CD4-positive, alpha-beta memory T cell (primary cell): Measurements from ENCODE around the gene SSBP3. TPM values are rescaled to one million over a fixed set of nuclear protein-coding genes. Genes with fewer than 3 reads are reported as not detected.

Source experiments
- CTCF ChIA-PET: fragments of 350-600 bp; sonication (Branson Sonifier 250); formaldehyde crosslinking; loops from one replicate; lab custom pipeline; 2021; ENCODE audit warnings: inconsistent platforms; ENCODE audit not compliant: partially characterized antibody; lab: Charles Lee
- POLR2A ChIA-PET: fragments of 350-600 bp; sonication (Branson Sonifier 250); formaldehyde crosslinking; loops from one replicate; lab custom pipeline; 2021; ENCODE audit not compliant: partially characterized antibody; lab: Charles Lee
- DNase-seq, 5 donors: peaks; one replicate each; pipeline versions ENCODE4 v3.0.0 to v3.0.0-alpha.2; 2020 to 2022; ENCODE audit warnings: mixed read lengths in 1 of 5
- H3K27ac ChIP-seq: one replicate; pipeline ENCODE4 v1.7.0; 2013; ENCODE audit warnings: low read depth, low read length
- H3K27me3 ChIP-seq: 2 replicates; pipeline ENCODE4 v1.7.0; 2013; ENCODE audit warnings: mild to moderate bottlenecking, low read length, moderate library complexity; ENCODE audit not compliant: insufficient read depth
- H3K36me3 ChIP-seq: 2 replicates; pipeline ENCODE4 v1.7.0; 2013; ENCODE audit warnings: mild to moderate bottlenecking, low read length, moderate library complexity; ENCODE audit not compliant: insufficient read depth
- H3K4me1 ChIP-seq: 2 replicates; pipeline ENCODE4 v1.7.0; 2013; ENCODE audit warnings: mild to moderate bottlenecking, low read length, moderate library complexity; ENCODE audit not compliant: insufficient read depth
- H3K4me3 ChIP-seq, 2 donors: one replicate each; pipeline ENCODE4 v1.7.0; 2013; ENCODE audit warnings: low read length in 2 of 2, mild to moderate bottlenecking in 1 of 2
- H3K9me3 ChIP-seq, 2 donors: one replicate each; pipeline ENCODE4 v1.7.0; 2013; ENCODE audit warnings: low read length in 2 of 2, control low read depth in 1 of 2; ENCODE audit not compliant: control insufficient read depth in 1 of 2
- H3K27ac Mint-ChIP-seq, 7 donors: one replicate each; pipeline ENCODE4 v1.8.0; 2020 to 2021; ENCODE audit warnings: mixed read lengths in 7 of 7, mild to moderate bottlenecking in 6 of 7, inconsistent platforms in 3 of 7, moderate library complexity in 3 of 7
- H3K27me3 Mint-ChIP-seq, 2 donors: one replicate each; pipeline ENCODE4 v1.8.0; 2020 to 2021; ENCODE audit warnings: mixed read lengths in 2 of 2
- H3K36me3 Mint-ChIP-seq, 2 donors: one replicate each; pipeline ENCODE4 v1.8.0; 2020 to 2021; ENCODE audit warnings: mixed read lengths in 2 of 2, inconsistent platforms in 1 of 2, mild to moderate bottlenecking in 1 of 2
- H3K4me1 Mint-ChIP-seq, 4 donors: one replicate each; pipeline ENCODE4 v1.8.0; 2020 to 2021; ENCODE audit warnings: mixed read lengths in 4 of 4, mild to moderate bottlenecking in 1 of 4
- H3K4me3 Mint-ChIP-seq, 8 donors: one replicate each; pipeline ENCODE4 v1.8.0; 2020 to 2021; ENCODE audit warnings: mixed read lengths in 8 of 8, mild to moderate bottlenecking in 7 of 8, moderate library complexity in 6 of 8, inconsistent platforms in 3 of 8
- H3K9me3 Mint-ChIP-seq, 8 donors: one replicate each; pipeline ENCODE4 v1.8.0; 2020 to 2021; ENCODE audit warnings: mixed read lengths in 8 of 8, mild to moderate bottlenecking in 5 of 8, inconsistent platforms in 3 of 8, moderate library complexity in 1 of 8
- intact Hi-C: fragments of 100-400 bp; cut with micrococcal nuclease; formaldehyde crosslinking; loops from one replicate; pipeline ENCODE4 v1.15.1; 2023
- polyA plus RNA-seq, 2 donors: library from polyadenylated mRNA; unstranded; fragments of 300-500 nt; fragmentation: Illumina TruSeq; gene quantifications; one replicate each; pipeline ENCODE4 v1.2.3, GENCODE V29; 2021
- total RNA-seq, 2 experiments: library from RNA; stranded (reverse); gene quantifications; one replicate each; pipeline ENCODE4 v1.2.3, GENCODE V29; 2021

SSBP3 gene
- total and polyA plus RNA-seq, 4 experiments from 2014 or later = 10.9 to 87.6 (median 45.1) TPM

GRCh38 chr1:54336116-54336515, 70.1 kb downstream of the SSBP3 start:
- Mint-ChIP-seq H3K4me1 (peaks cover 21 to 81% (median 43%) of the 10 kb centered on the region in 4 donors), H3K9me3 (no peaks in the 10 kb centered on the region), H3K36me3 (peaks cover 0 to 13% of the 10 kb centered on the region in 2 donors), H3K4me3 (no peak overlapping the region), H3K27me3 (no peaks in the 10 kb centered on the region), H3K27ac (peak overlapping the region in 1 of 7 donors; percentile 29)
- POLR2A ChIA-PET = no interaction called here
- Histone ChIP-seq H3K9me3 (no peaks in the 10 kb centered on the region), H3K27me3 (no peaks in the 10 kb centered on the region), H3K4me1 (peaks cover 26% of the 10 kb centered on the region), H3K36me3 (no peaks in the 10 kb centered on the region), H3K4me3 (no peak overlapping the region), H3K27ac (no peak overlapping the region)
- no peak for DNase-seq
- CTCF ChIA-PET = no interaction called here
- intact Hi-C loops = no loop called here

GRCh38 chr1:54335755-54336108, 70.5 kb downstream of the SSBP3 start:
- Mint-ChIP-seq H3K36me3 (peaks cover 0 to 14% of the 10 kb centered on the region in 2 donors), H3K9me3 (no peaks in the 10 kb centered on the region), H3K4me1 (peaks cover 23 to 81% (median 44%) of the 10 kb centered on the region in 4 donors), H3K27ac (peak overlapping the region in 3 of 7 donors; percentile 29 to 82 (median 42)), H3K4me3 (no peak overlapping the region), H3K27me3 (no peaks in the 10 kb centered on the region)
- no peak overlapping the region for H3K4me3 ChIP-seq
- H3K9me3 ChIP-seq = no peaks in the 10 kb centered on the region
- no peak overlapping the region for H3K27ac ChIP-seq
- no peak for DNase-seq
- intact Hi-C loops = no loop called here
- no peaks in the 10 kb centered on the region for H3K27me3 ChIP-seq
- H3K4me1 ChIP-seq = peaks cover 27% of the 10 kb centered on the region
- ChIA-PET POLR2A (interaction anchor here (1.5 kb wide), 1 partner anchor 8 kb away, joined by 3 read pairs; no protein-coding TSS in a partner anchor), CTCF (no interaction called here)
- no peaks in the 10 kb centered on the region for H3K36me3 ChIP-seq

- ChIA-PET CTCF (no interaction called here), POLR2A (interaction anchor here (1.0 to 1.5 kb wide), 2 partner anchors 8 to 154 kb away, joined by 3 read pairs; no protein-coding TSS in a partner anchor)
- H3K9me3 ChIP-seq = no peaks in the 10 kb centered on the region
- DNase-seq = no peak
- Mint-ChIP-seq H3K9me3 (no peaks in the 10 kb centered on the region), H3K27ac (peak overlapping the region in 3 of 7 donors; percentile 5 to 82 (median 18)), H3K36me3 (peaks cover 0 to 14% of the 10 kb centered on the region in 2 donors), H3K4me3 (no peak overlapping the region), H3K4me1 (peaks cover 27 to 81% (median 48%) of the 10 kb centered on the region in 4 donors), H3K27me3 (no peaks in the 10 kb centered on the region)
- intact Hi-C loops = no loop called here
- no peaks in the 10 kb centered on the region for H3K27me3 ChIP-seq
- H3K36me3 ChIP-seq = no peaks in the 10 kb centered on the region
- H3K4me3 ChIP-seq = no peak overlapping the region
- peaks cover 32% of the 10 kb centered on the region for H3K4me1 ChIP-seq
- no peak overlapping the region for H3K27ac ChIP-seq
Measured at GRCh38 chr1:54335011-54335754, 71.0 kb downstream of the SSBP3 start.

GRCh38 chr1:54332781-54333585, 73.2 kb downstream of the SSBP3 start:
- Mint-ChIP-seq H3K36me3 (peaks cover 0 to 6% of the 10 kb centered on the region in 2 donors), H3K4me1 (peaks cover 25 to 79% (median 47%) of the 10 kb centered on the region in 4 donors), H3K4me3 (no peak overlapping the region), H3K27ac (peak overlapping the region in 2 of 7 donors; percentile 70 to 76), H3K9me3 (no peaks in the 10 kb centered on the region), H3K27me3 (no peaks in the 10 kb centered on the region)
- no peaks in the 10 kb centered on the region for H3K27me3 ChIP-seq
- intact Hi-C loops = no loop called here
- no peak overlapping the region for H3K4me3 ChIP-seq
- DNase-seq = no peak
- H3K36me3 ChIP-seq = no peaks in the 10 kb centered on the region
- H3K9me3 ChIP-seq = no peaks in the 10 kb centered on the region
- ChIA-PET POLR2A (interaction anchor here (0.9 kb wide), 1 partner anchor 156 kb away, joined by 3 read pairs; no protein-coding TSS in a partner anchor), CTCF (interaction anchor here (0.6 kb wide), 1 partner anchor 172 kb away, joined by 3 read pairs; no protein-coding TSS in a partner anchor)
- no peak overlapping the region for H3K27ac ChIP-seq
- peaks cover 30% of the 10 kb centered on the region for H3K4me1 ChIP-seq

- no peaks in the 10 kb centered on the region for H3K27me3 ChIP-seq
- Mint-ChIP-seq H3K27me3 (no peaks in the 10 kb centered on the region), H3K4me3 (no peak overlapping the region), H3K36me3 (peaks cover 0 to 6% of the 10 kb centered on the region in 2 donors), H3K4me1 (peaks cover 31 to 85% (median 52%) of the 10 kb centered on the region in 4 donors), H3K27ac (peak overlapping the region in 3 of 7 donors; percentile 12 to 57 (median 37)), H3K9me3 (no peaks in the 10 kb centered on the region)
- no peak overlapping the region for H3K4me3 ChIP-seq
- intact Hi-C loops = no loop called here
- H3K36me3 ChIP-seq = no peaks in the 10 kb centered on the region
- no peak overlapping the region for H3K27ac ChIP-seq
- POLR2A ChIA-PET = no interaction called here
- CTCF ChIA-PET = no interaction called here
- no peak for DNase-seq
- peaks cover 29% of the 10 kb centered on the region for H3K4me1 ChIP-seq
- no peaks in the 10 kb centered on the region for H3K9me3 ChIP-seq
Measured at GRCh38 chr1:54331843-54332463, 74.2 kb downstream of the SSBP3 start.

- Mint-ChIP-seq H3K9me3 (no peaks in the 10 kb centered on the region), H3K4me3 (peak overlapping the region in 1 of 8 donors; percentile 39), H3K4me1 (peaks cover 35 to 85% (median 57%) of the 10 kb centered on the region in 4 donors)
Measured at GRCh38 chr1:54331091-54331772, 75.0 kb downstream of the SSBP3 start.

More at GRCh38 chr1:54331091-54331772, 75.0 kb downstream of the SSBP3 start:
- Histone ChIP-seq H3K27ac (no peak overlapping the region), H3K27me3 (no peaks in the 10 kb centered on the region), H3K4me3 (no peak overlapping the region), H3K36me3 (no peaks in the 10 kb centered on the region), H3K9me3 (no peaks in the 10 kb centered on the region), H3K4me1 (peaks cover 29% of the 10 kb centered on the region)
- Mint-ChIP-seq H3K27ac (peak overlapping the region in 4 of 7 donors; percentile 15 to 38 (median 34)), H3K27me3 (no peaks in the 10 kb centered on the region), H3K36me3 (peaks cover 0 to 6% of the 10 kb centered on the region in 2 donors)
- no peak for DNase-seq
- intact Hi-C loops = no loop called here
- ChIA-PET POLR2A (no interaction called here), CTCF (no interaction called here)
